ENCODE results near the gene TMEM237.

TMEM237 gene

GRCh38 chr2:201642579-201643215, 606 bp downstream of the TMEM237 start:
- Histone ChIP-seq H3K79me2 (ENCODE audit: low read length) (no peaks in the 10 kb centered on the region), H4K20me1 (ENCODE audit: insufficient read depth, low read length) (no peaks in the 10 kb centered on the region), H3K27me3 (ENCODE audit: low read depth, low read length) (no peaks in the 10 kb centered on the region), H3K4me3 (ENCODE audit: low read length) (peak overlapping the region; percentile 83), H3K9me3 (ENCODE audit: insufficient read depth, low read length) (no peaks in the 10 kb centered on the region), H3K4me2 (ENCODE audit: low read length) (peak overlapping the region; percentile 75), H2AFZ (ENCODE audit: low read depth, low read length) (peak overlapping the region; percentile 99), H3K36me3 (replicated peaks; ENCODE audit: low read depth, low read length) (no peaks in the 10 kb centered on the region), H3K27ac (ENCODE audit: low read length) (peak overlapping the region; percentile 66), H3K4me1 (ENCODE audit: low read length) (peaks cover 10% of the 10 kb centered on the region), H3K9ac (ENCODE audit: low read length) (peak overlapping the region; percentile 86)
- TF ChIP-seq CTCF (IDR thresholded peaks at IDR 0.05; ENCODE audit: low read depth, low read length): no peak
- no peak for TF ChIP-seq EZH2phosphoT487 (IDR thresholded peaks at IDR 0.05; ENCODE audit: low read depth)

- TF ChIP-seq EZH2phosphoT487 (IDR thresholded peaks at IDR 0.05; ENCODE audit: low read depth): no peak
- no peak for TF ChIP-seq CTCF (IDR thresholded peaks at IDR 0.05; ENCODE audit: low read depth, low read length)
- Histone ChIP-seq H3K9ac (ENCODE audit: low read length) (peak overlapping the region; percentile 86), H3K4me2 (ENCODE audit: low read length) (peak overlapping the region; percentile 75), H2AFZ (ENCODE audit: low read depth, low read length) (peak overlapping the region; percentile 99), H3K4me1 (ENCODE audit: low read length) (peaks cover 10% of the 10 kb centered on the region), H4K20me1 (ENCODE audit: insufficient read depth, low read length) (no peaks in the 10 kb centered on the region), H3K9me3 (ENCODE audit: insufficient read depth, low read length) (no peaks in the 10 kb centered on the region), H3K36me3 (replicated peaks; ENCODE audit: low read depth, low read length) (no peaks in the 10 kb centered on the region), H3K79me2 (ENCODE audit: low read length) (no peaks in the 10 kb centered on the region), H3K4me3 (ENCODE audit: low read length) (peak overlapping the region; percentile 83), H3K27ac (ENCODE audit: low read length) (peak overlapping the region; percentile 66), H3K27me3 (ENCODE audit: low read depth, low read length) (no peaks in the 10 kb centered on the region)
Measured at GRCh38 chr2:201642086-201642578, 1.2 kb downstream of the TMEM237 start.

GRCh38 chr2:201639205-201639604, 4.1 kb downstream of the TMEM237 start:
- no peaks in the 10 kb centered on the region for H3K79me2 ChIP-seq (ENCODE audit: low read length)
- H3K4me3 ChIP-seq (ENCODE audit: low read length): no peak overlapping the region
- peaks cover 10% of the 10 kb centered on the region for H3K4me1 ChIP-seq (ENCODE audit: low read length)
- TF ChIP-seq EZH2phosphoT487 (IDR thresholded peaks at IDR 0.05; ENCODE audit: low read depth) (no peak), CTCF (IDR thresholded peaks at IDR 0.05; ENCODE audit: low read depth, low read length) (no peak)
- H4K20me1 ChIP-seq (ENCODE audit: insufficient read depth, low read length): no peaks in the 10 kb centered on the region
- peaks cover 3% of the 10 kb centered on the region for H3K36me3 ChIP-seq (replicated peaks; ENCODE audit: low read depth, low read length)
- H3K4me2 ChIP-seq (ENCODE audit: low read length): no peak overlapping the region
- H3K27me3 ChIP-seq (ENCODE audit: low read depth, low read length): no peaks in the 10 kb centered on the region
- H3K9me3 ChIP-seq (ENCODE audit: insufficient read depth, low read length): no peaks in the 10 kb centered on the region
- H2AFZ ChIP-seq (ENCODE audit: low read depth, low read length): no peak overlapping the region
- no peak overlapping the region for H3K27ac ChIP-seq (ENCODE audit: low read length)
- H3K9ac ChIP-seq (ENCODE audit: low read length): no peak overlapping the region

GRCh38 chr2:201638326-201638725, 5.0 kb downstream of the TMEM237 start:
- Histone ChIP-seq H3K4me1 (ENCODE audit: low read length) (peaks cover 4% of the 10 kb centered on the region), H4K20me1 (ENCODE audit: insufficient read depth, low read length) (no peaks in the 10 kb centered on the region), H3K9me3 (ENCODE audit: insufficient read depth, low read length) (no peaks in the 10 kb centered on the region), H3K79me2 (ENCODE audit: low read length) (no peaks in the 10 kb centered on the region), H3K27me3 (ENCODE audit: low read depth, low read length) (no peaks in the 10 kb centered on the region), H3K27ac (ENCODE audit: low read length) (no peak overlapping the region), H3K4me3 (ENCODE audit: low read length) (no peak overlapping the region), H3K9ac (ENCODE audit: low read length) (no peak overlapping the region), H3K36me3 (replicated peaks; ENCODE audit: low read depth, low read length) (peaks cover 3% of the 10 kb centered on the region), H3K4me2 (ENCODE audit: low read length) (no peak overlapping the region), H2AFZ (ENCODE audit: low read depth, low read length) (no peak overlapping the region)
- TF ChIP-seq CTCF (IDR thresholded peaks at IDR 0.05; ENCODE audit: low read depth, low read length): no peak
- no peak for TF ChIP-seq EZH2phosphoT487 (IDR thresholded peaks at IDR 0.05; ENCODE audit: low read depth)

All from OCI-LY3 (cell line).